Thoracic aorta (tissue), 2 donors: ENCODE data around the gene MYH7. TPM values are rescaled to one million over a fixed set of nuclear protein-coding genes. Genes with fewer than 3 reads are reported as not detected.

Source experiments
- ATAC-seq: fragments of 150-250 bp; one replicate; pipeline ENCODE4 v1.8.0; 2017; ENCODE audit warnings: low read depth; ENCODE audit not compliant: insufficient number of reproducible peaks, low FRiP score
- DNase-seq: peaks from one replicate; pipeline ENCODE4 v3.0.0-alpha.2; 2020; ENCODE audit warnings: low spot score
- H3K27ac ChIP-seq, 2 donors: fragments of 200-600 bp; sonication (generic); 1 replicate in 1 of 2; 2 replicates in 1 of 2; pipeline ENCODE4 v1.5.1; 2016; ENCODE audit warnings: mild to moderate bottlenecking in 2 of 2, moderate library complexity in 2 of 2
- H3K27me3 ChIP-seq: fragments of 200-600 bp; sonication (generic); replicated peaks from 2 replicates; pipeline ENCODE4 v1.6.0; 2016; ENCODE audit warnings: mild to moderate bottlenecking; ENCODE audit not compliant: insufficient read depth
- H3K36me3 ChIP-seq: fragments of 200-600 bp; sonication (generic); one replicate; pipeline ENCODE4 v1.5.1; 2016
- H3K4me1 ChIP-seq, 2 donors: fragments of 200-600 bp; sonication (generic); 1 replicate in 1 of 2; 2 replicates in 1 of 2; pipeline versions ENCODE4 v1.5.1 to v1.6.0; 2016; ENCODE audit warnings: low read depth in 2 of 2, mild to moderate bottlenecking in 1 of 2; ENCODE audit not compliant: control insufficient read depth in 1 of 2
- H3K4me3 ChIP-seq: fragments of 200-600 bp; sonication (generic); 2 replicates; pipeline ENCODE4 v1.5.1; 2016; ENCODE audit warnings: mild to moderate bottlenecking
- H3K9me3 ChIP-seq: fragments of 200-600 bp; sonication (generic); 2 replicates; pipeline ENCODE4 v1.5.1; 2016
- total RNA-seq, 2 donors: library from RNA; depleted of rRNA; stranded (reverse); fragments of >200 nt; gene quantifications; one replicate each; pipeline versions ENCODE4 v1.1.0 to v1.2.3, GENCODE V29; 2016
- TF ChIP-seq, protein P1 (sequence below): fragments of 200-600 bp; sonication (generic); IDR thresholded peaks from one replicate; pipeline ENCODE4 v1.5.1; 2019; ENCODE audit warnings: antibody characterized with exemption

MYH7 gene
- total RNA-seq, 2 donors from 2014 or later = 0.81 TPM; not detected in 1

DNA sequence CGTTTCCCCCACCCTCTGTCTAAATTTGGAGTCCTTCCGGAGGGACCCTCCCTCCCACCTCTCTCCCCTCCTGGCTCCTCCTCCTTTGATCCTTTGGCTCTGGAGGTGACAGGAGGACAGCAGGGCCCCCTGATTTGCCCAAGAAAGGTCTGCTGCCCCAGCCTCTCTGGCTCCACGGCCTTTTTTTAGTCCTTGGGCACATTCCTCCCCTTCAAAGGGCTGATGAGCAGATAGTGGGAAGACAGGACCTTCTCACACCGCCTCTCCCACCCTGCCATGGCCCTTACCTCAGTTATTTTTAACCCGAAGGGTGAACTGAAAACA is 27.2 kb downstream of the MYH7 start:
- ATAC-seq (no peak), DNase-seq (no peak)
- H3K4me1 ChIP-seq = no peaks in the 10 kb centered on the region
- no peak overlapping the region for H3K4me3 ChIP-seq
- no peaks in the 10 kb centered on the region for H3K36me3 ChIP-seq
- TF ChIP-seq, protein P1, sequence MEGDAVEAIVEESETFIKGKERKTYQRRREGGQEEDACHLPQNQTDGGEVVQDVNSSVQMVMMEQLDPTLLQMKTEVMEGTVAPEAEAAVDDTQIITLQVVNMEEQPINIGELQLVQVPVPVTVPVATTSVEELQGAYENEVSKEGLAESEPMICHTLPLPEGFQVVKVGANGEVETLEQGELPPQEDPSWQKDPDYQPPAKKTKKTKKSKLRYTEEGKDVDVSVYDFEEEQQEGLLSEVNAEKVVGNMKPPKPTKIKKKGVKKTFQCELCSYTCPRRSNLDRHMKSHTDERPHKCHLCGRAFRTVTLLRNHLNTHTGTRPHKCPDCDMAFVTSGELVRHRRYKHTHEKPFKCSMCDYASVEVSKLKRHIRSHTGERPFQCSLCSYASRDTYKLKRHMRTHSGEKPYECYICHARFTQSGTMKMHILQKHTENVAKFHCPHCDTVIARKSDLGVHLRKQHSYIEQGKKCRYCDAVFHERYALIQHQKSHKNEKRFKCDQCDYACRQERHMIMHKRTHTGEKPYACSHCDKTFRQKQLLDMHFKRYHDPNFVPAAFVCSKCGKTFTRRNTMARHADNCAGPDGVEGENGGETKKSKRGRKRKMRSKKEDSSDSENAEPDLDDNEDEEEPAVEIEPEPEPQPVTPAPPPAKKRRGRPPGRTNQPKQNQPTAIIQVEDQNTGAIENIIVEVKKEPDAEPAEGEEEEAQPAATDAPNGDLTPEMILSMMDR = no peak
- no peaks in the 10 kb centered on the region for H3K27me3 ChIP-seq
- no peak overlapping the region for H3K27ac ChIP-seq
- H3K9me3 ChIP-seq = no peaks in the 10 kb centered on the region

DNA sequence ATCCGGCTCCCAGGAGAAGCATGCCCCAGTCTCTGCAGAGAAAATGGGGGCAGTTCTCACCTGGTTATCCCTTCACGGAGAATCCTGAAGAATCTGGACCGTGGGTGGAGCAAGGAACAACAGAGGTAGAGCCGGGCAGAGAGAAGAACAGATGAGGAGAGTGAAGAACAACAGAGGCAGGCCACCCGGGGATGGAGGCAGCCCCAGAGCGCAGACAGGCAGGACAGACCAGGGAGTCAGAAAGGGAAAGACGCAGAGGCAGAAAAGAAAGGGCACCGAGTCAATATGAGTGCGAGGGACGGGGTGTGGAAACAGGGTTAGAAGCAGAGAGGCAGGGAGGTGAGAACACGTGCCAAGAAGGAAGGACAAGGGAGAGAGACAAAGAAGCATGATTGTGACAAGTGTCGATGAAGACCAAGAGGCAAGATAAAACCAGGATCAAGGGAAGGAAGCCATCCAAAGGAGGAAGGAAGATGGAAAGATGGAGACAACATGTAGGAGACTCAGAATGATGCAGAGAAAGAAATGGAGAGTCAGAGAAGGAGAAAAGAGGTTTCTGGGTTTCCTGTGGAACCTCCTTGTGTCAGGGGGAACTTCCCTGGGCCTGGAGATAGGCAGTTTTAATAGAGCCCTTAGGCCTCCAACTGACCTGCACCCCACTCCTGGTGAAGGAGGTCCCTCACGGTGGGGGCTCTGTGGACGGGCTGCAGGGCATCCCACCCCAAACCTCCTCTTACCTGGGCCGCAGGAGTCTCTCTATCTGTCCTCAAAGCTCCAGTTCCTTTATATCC is 27.7 kb downstream of the MYH7 start, which contains the start of gene MYH6:
Gene MYH6 (minus strand): TSS at position 758 of the 791 bp plus-strand sequence. CDS start 1,050 bp downstream, outside the sequence.
- no peaks in the 10 kb centered on the region for H3K27me3 ChIP-seq
- H3K27ac ChIP-seq = no peak within 1 kb of the TSS
- H3K9me3 ChIP-seq = no peaks in the 10 kb centered on the region
- DNase-seq (no peak), ATAC-seq (no peak)
- H3K4me1 ChIP-seq = no peaks in the 10 kb centered on the region
- H3K4me3 ChIP-seq = no peak within 1 kb of the TSS
- TF ChIP-seq, protein P1 = no peak
- H3K36me3 ChIP-seq = no peaks in the 10 kb centered on the region

DNA sequence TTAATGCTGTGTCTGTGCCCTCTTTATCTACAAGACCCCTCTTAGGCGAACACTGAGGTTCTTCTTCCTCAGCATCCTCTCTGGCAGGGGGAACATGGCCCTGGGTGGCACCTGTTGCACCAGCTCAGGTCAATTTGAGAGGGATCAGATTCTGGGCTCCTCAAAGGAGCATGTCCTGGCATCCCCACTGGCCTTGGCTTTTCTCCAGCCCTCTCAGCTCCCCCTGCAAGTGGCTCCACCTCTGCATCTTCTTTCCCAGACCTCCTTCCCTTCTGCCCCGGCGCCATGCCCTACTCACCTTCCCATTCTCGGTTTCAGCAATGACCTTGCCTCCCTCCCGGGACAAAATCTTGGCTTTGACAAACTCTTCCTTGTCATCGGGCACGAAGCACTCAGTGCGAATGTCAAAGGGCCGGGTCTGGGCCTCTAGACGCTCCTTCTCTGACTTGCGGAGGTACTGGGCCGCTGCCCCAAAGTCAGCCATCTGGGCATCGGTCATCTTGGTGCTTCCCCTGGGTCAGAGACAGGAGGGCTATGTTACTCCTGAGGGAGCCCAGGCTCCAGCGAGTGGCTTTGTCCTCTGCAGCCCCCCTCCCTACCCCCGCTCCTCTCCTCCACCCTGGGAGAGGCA is 28.6 kb downstream of the MYH7 start:
- ATAC-seq (no peak), DNase-seq (no peak)
- no peak overlapping the region for H3K27ac ChIP-seq
- no peaks in the 10 kb centered on the region for H3K4me1 ChIP-seq
- H3K9me3 ChIP-seq = no peaks in the 10 kb centered on the region
- H3K27me3 ChIP-seq = no peaks in the 10 kb centered on the region
- H3K36me3 ChIP-seq = no peaks in the 10 kb centered on the region
- TF ChIP-seq, protein P1 = no peak
- no peak overlapping the region for H3K4me3 ChIP-seq

DNA sequence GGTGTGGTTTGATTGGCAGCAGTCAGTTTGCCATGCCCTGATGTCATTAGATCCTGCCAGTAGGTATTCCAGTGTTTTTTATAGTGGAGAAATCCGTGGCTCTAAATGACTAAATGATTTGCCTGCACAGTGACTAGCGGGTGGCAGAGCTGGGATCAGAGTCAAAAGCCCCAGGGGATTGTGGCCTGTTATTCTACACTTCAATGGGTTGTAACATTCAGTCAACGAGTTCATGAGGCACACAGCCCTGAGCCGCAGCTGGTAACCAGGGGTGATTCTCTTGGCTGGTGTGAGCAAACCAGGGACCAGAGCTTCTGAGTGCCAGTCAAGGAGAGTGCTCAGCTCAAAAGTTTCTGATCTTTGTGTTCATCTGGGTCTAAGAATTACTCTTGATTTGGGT is 29.2 kb downstream of the MYH7 start:
- H3K4me3 ChIP-seq = no peak overlapping the region
- no peaks in the 10 kb centered on the region for H3K4me1 ChIP-seq
- no peaks in the 10 kb centered on the region for H3K9me3 ChIP-seq
- no peaks in the 10 kb centered on the region for H3K36me3 ChIP-seq
- no peak for DNase-seq
- H3K27me3 ChIP-seq = no peaks in the 10 kb centered on the region
- TF ChIP-seq, protein P1 = no peak
- no peak overlapping the region for H3K27ac ChIP-seq
- ATAC-seq = no peak

DNA sequence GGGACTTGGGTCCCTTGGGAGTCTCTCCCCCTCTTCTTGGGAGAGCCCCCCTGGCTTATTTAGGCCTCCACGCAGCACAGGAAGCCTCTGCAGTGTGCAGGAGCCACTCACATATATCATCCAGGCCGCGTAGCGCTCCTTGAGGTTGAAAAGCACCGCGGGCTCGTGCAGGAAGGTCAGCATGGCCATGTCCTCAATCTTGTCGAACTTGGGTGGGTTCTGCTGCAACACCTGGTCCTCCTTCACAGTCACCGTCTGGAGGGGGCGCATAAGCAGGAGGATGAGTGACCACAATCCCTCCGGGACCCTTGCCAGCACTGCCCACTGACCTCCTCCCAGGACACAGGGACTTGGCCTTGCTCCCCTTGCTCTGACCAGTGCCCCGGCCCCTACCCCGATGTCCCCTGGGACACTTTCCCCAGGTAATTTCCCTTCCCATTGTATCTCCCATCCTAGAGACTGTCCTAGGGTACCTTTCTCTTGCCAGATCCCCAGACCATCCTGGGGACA is 29.9 kb downstream of the MYH7 start:
- Histone ChIP-seq H3K4me1 (no peaks in the 10 kb centered on the region), H3K27me3 (no peaks in the 10 kb centered on the region), H3K4me3 (no peak overlapping the region), H3K9me3 (no peaks in the 10 kb centered on the region), H3K36me3 (no peaks in the 10 kb centered on the region), H3K27ac (no peak overlapping the region)
- TF ChIP-seq, protein P1 = no peak
- DNase-seq (no peak), ATAC-seq (no peak)
